NCI-H460 (cell line): Measurements from ENCODE around the gene KIF3B. TPM values are rescaled to one million over a fixed set of nuclear protein-coding genes. Genes with fewer than 3 reads are reported as not detected.

ENCODE experiments used
- DNase-seq: peaks from one replicate; pipeline ENCODE4 v3.0.0-alpha.2; 2016; ENCODE audit warnings: low read depth; ENCODE audit errors: extremely low read depth
- total RNA-seq: library from RNA; depleted of rRNA; stranded (reverse); fragments of >200 nt; shearing (Covaris generic); gene quantifications from 2 replicates; pipeline ENCODE4 v1.2.3, GENCODE V29; 2014

The KIF3B gene
- total RNA-seq, 1 experiment from 2014 or later = 25.4 TPM

DNA sequence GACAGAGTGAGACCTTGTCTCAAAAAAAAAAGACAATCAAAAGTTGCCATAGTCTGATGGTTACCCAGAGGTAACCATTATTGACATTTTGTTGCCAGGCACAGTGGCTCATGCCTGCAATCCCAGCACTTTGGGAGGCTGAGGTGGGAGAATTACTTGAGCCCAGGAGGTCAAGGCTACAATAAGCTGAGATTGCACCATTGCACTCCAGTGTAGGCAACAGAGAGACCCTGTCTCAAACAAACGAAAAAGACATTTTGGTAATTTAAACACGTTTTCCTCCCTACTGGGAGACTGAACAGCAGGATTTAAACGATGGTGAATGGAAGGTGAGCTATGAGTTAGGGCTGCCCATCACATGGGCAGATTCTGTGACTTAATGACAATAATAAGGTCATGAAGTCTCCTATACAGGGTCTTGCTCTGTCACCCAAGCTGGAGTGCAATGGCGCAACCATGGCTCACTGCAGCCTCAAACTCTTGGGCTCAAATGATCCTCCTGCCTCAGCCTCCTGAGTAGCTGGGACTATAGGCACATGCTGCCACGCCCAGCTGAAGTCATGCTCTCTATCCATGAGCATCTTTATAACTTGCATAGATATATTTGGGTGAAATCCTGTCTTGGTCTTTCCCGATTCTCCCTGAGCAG lies 76.5 kb downstream of the KIF3B start:
- no peak for DNase-seq

DNA sequence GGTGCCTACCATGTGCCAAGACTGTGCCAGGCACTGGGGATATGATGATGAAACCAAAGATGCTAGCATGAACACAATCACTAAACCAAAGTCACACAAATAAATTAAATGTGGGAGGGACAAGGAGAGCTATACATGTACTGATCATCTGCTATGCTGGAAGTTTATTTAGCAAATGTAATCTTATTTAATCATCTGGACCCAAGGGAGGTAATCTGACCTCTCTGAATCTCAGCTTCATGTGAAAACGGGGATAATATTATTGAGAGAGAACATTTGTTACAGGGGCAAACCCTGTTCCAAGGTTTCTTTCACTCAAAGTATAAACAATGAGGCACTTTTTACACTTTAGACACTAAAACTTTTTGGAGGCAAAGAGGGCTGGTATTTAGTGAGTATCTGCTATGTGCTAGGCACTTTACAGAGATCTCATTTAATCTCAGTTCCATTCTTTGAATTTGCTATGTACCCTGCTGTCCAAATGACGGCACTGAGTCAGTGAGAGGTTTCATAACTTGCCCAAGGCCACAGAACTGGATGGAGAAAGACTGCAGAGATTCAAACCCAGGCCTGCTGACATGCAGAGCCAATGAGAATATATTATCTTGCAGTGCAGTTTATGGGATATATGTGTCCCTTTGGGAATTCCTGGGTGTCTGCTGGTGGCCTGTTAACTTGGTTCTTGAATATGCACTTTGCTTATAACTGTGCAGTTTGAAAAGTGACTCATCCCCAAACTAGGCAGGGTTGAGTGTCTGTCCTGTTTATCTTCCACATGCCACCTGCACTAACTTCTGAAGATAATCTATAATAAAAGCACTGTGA lies 77.4 kb downstream of the KIF3B start:
- peak; percentile 92 for DNase-seq

- DNase-seq = peak; percentile 53
Measured at GRCh38 chr20:32355417-32355841, 78.0 kb downstream of the KIF3B start.

- peak; percentile 61 for DNase-seq
Measured at GRCh38 chr20:32355907-32356621, 78.6 kb downstream of the KIF3B start.

GRCh38 chr20:32356622-32357374 lies 79.3 kb downstream of the KIF3B start:
- no peak for DNase-seq

GRCh38 chr20:32357375-32357868 lies 80.0 kb downstream of the KIF3B start:
- DNase-seq = no peak

DNA sequence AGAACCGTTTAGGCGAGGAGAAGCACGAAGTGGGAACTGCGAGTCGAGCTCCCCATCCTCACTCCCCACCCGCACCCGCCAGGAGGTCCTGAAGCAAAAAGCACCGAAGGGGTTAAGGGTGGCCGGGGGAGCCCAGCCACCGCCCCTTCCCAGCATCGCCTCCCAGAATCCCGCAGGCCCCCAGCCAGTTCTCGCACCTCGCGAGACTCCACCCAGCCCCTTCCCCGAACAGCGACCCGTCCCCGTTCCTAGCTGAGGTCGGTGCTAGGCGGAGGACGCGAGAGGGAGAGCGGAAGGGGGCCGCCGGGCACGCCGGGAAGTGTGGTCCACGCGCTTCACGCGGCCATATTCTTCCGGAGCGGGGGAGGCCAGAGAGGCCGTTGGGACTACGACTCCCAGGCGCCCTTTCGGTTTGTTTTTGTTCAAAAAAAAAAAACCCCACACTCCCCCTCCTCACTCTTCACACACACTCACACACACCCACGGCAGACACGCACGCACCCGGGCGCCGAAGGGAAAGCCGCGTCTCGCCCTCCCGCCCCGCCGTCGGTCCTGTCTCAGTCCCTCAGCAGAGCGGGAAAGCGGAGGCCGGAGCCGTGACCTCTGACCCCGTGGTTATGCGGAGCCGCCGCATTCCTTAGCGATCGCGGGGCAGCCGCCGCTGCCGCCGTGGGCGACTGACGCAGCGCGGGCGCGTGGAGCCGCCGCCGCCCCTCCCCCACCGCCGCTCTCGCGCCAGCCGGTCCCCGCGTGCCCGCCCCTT lies 80.6 kb downstream of the KIF3B start, which contains the start of gene ASXL1:
Gene ASXL1, plus strand, starts transcription at position 463 of the 763 bp plus-strand sequence. CDS start 445 bp downstream, outside the sequence.
- DNase-seq = peak; percentile 96

DNA sequence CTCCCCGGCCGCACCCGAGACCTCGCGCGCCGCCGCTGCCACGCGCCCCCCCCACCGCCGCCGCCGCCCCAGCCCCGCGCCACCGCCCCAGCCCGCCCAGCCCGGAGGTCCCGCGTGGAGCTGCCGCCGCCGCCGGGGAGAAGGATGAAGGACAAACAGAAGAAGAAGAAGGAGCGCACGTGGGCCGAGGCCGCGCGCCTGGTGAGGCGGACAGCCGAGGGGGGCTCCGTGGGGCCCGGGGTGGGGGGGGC lies 81.1 kb downstream of the KIF3B start:
- DNase-seq = no peak

DNA sequence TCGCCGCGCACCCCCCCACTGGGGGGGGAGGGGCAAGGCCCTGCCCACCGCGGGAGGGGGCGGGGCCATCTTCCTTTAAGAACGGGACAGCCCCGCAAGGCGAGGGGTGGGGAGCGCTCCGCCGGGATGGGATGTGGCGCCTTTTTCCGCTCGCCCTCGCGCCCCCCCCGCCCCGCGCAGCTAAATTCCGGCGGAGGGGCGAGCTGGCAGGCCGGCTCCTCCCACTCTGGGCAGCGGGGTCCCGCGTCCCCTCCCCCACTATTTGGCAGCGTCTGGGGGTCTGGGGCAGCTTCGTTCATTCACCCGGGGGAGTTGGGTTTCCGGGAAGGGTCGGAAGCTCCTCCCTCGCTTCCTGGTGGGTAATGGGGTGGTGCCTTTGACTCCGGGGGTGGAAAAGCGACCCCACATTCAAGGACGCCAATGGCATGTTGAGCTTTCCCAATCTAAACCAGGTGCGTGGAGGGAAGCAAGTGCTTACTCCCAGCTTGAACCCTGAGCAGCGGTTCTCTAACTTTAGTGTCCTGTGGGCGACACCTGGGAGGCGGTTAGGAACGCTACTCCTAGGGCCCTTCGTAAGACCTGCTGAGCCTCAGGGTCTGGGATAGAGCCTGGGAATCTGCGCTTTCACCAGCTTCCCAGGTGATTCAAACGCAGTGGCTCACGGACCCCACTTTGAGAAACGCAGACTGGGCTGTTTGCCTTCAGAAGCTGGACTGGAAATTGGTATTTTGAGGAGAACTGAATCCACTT lies 81.6 kb downstream of the KIF3B start:
- peak; percentile 48 for DNase-seq

GRCh38 chr20:32359633-32360332 lies 82.3 kb downstream of the KIF3B start:
- DNase-seq = no peak

DNA sequence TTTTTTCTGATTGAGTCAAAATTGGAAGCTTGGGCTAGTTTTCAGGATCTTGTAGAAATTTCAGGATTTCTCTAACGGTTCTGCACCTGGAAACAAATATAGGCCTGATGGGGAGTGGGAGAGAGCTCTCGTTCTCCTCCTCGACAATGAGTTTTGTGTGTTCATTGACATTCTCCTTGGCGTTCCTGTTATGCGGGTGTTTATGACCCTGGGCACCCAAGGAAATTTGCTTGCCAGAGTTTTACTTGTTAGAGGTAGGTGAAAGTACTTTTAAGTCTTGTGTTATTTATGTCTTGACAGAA lies 82.8 kb downstream of the KIF3B start:
- DNase-seq = no peak

DNA sequence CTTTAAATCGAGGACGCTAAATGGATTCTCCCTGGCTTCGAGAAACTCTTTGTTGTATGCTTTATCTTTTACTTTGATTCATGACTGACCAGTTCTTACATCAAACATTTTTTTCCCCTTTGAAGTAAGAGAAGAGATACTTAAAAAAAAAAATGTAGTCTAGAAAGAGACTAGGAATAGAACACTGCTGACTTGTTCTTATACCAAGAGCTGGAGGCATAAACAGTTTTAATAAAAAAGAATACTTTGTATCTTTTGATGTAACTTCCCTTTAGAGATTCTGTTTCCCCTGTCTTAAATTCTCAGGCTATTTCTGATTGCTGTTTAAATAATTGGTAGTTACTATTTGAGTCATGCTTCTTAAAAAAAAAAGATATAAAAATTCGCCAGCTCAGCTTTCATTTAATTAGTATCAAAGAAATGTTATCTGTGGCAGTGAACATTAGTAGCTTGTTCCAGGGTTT lies 85.5 kb downstream of the KIF3B start:
- DNase-seq = no peak

- DNase-seq = no peak
Measured at GRCh38 chr20:32363492-32363891, 86.0 kb downstream of the KIF3B start.

GRCh38 chr20:32364554-32365208 lies 87.2 kb downstream of the KIF3B start:
- DNase-seq = no peak

GRCh38 chr20:32365564-32365963 lies 88.1 kb downstream of the KIF3B start:
- DNase-seq = no peak

DNA sequence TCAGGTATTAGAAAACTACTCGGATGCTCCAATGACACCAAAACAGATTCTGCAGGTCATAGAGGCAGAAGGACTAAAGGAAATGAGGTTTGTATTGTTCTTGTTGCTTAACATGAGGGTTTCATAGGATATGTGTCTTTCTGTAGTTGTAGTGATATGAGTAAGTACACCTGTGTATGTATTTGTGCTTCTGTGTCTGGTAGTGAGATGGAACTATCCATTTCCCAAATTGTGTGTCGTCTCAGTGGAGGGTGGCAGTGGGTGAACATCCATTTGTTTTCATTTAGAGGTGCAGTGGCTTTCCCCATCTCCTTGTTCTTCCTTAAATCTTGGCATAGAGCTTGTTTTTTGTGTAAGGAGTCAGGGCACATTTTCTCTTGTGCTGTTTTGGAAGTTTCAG lies 88.9 kb downstream of the KIF3B start:
- DNase-seq = no peak

DNA sequence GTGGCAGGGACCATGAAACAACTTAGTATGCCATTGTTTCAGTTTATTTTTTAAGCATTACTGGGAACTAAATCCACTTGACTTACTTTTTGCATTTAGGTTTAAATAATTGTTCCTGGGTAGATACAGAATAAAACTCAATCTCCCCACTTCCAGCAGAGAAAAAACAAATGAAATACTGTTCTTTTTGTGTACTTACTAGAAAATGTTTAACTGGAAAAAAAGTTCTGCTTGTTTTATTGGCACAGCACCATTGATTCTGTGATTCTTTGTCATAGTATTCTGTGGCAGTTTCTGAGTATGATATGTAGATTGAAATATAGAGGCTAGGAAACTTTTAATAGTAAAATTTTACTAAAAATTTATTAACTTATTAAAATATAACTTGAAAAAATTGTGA lies 90.9 kb downstream of the KIF3B start:
- no peak for DNase-seq

GRCh38 chr20:32368925-32369324 lies 91.5 kb downstream of the KIF3B start:
- no peak for DNase-seq
